ENCODE results near the gene GTPBP3.
"Not testable (repeated sequence)": the region's sequence is repeated elsewhere in the genome, so short reads cannot be mapped to it uniquely, and the experiment has no call there.

Gene GTPBP3

DNA sequence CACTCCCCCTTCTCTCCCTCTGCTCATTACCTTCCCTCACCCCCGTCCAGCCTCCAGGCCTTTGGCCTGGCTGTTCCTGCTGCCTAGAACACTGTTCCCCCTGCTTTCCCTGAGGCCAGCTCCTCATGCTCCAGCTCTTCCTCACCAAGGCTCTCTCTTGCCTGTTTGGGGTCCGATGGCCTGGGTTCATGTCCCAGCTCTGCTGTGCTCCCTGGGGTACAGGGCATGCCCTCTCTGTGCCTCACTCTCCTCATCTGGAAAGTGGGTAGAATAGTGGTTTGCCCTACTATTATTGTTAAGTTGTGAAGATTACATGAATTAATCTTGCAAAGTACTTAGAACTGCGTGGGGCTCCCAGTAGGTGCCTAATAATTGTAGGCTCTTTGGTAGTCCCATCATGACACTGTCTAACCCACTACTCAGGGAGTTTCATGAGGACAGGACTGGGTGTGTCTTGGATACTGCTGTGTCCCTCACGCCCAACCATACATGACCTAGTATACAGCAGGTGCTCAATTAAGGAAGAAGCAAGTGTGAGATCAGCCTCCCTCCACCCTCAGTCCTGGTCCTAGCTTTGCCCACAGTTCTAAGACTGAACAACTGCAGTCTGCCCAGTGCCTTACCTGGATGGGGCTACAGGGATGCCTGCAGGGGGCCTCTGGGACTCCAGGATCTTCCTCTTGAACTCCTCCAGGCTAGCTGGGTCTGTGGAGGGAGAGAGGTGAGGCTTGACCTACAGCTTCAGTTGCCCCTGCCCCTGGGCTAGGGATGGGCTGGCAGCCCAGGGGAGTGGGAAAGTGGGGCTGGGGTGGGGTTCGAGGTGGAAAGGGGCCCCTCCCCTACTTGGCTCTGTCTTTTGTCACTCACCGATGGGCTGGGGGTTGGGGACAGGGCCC, 22.8 kb downstream of the GTPBP3 start:
- Histone ChIP-seq H3K9me3 (ENCODE audit: control insufficient read depth, low read length) (no peaks in the 10 kb centered on the region), H3K27me3 (replicated peaks; ENCODE audit: control insufficient read depth, insufficient read depth, low read length, poor library complexity, severe bottlenecking) (no peaks in the 10 kb centered on the region), H3K27ac (ENCODE audit: insufficient read depth, low read length, poor library complexity, severe bottlenecking) (no peak overlapping the region), H3K4me3 (ENCODE audit: insufficient read depth, low read depth, low read length, poor library complexity, severe bottlenecking) (no peak overlapping the region), H3K4me1 (ENCODE audit: control insufficient read depth, insufficient read depth, low read length, poor library complexity, severe bottlenecking) (no peaks in the 10 kb centered on the region), H3K36me3 (ENCODE audit: control insufficient read depth, insufficient read depth, low read length) (no peaks in the 10 kb centered on the region)
- DNase-seq: no peak

GRCh38 chr19:17363852-17364605, 26.7 kb downstream of the GTPBP3 start:
- H3K4me1 ChIP-seq (ENCODE audit: control insufficient read depth, insufficient read depth, low read length, poor library complexity, severe bottlenecking); H3K27me3 ChIP-seq (replicated peaks; ENCODE audit: control insufficient read depth, insufficient read depth, low read length, poor library complexity, severe bottlenecking); DNase-seq; H3K27ac ChIP-seq (ENCODE audit: insufficient read depth, low read length, poor library complexity, severe bottlenecking); H3K9me3 ChIP-seq (ENCODE audit: control insufficient read depth, low read length); H3K36me3 ChIP-seq (ENCODE audit: control insufficient read depth, insufficient read depth, low read length); H3K4me3 ChIP-seq (ENCODE audit: insufficient read depth, low read depth, low read length, poor library complexity, severe bottlenecking): not testable (repeated sequence)

DNA sequence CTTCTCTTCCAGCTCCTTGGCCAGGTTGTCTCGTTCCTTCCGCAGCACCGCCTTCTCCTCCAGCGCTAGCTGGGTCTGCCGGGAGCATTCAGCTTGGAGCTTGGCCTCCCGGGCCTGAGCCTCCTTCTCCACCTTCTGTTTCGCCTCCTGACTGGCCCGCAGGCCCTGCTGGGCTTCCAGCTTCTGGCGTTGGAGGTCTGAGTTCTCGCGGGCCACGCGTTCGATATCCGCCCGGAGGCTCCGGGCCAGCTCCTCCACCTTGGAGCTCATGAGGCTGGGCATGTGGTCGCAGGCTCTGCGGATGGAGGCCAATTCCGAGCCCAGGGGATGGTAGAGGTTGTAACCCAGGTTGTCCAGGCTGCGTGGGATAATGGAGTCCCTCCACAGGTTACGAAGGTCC, 28.0 kb downstream of the GTPBP3 start:
- DNase-seq: no peak
- H3K4me3 ChIP-seq (ENCODE audit: insufficient read depth, low read depth, low read length, poor library complexity, severe bottlenecking): no peak overlapping the region
- H3K27me3 ChIP-seq (replicated peaks; ENCODE audit: control insufficient read depth, insufficient read depth, low read length, poor library complexity, severe bottlenecking): no peaks in the 10 kb centered on the region
- no peak overlapping the region for H3K27ac ChIP-seq (ENCODE audit: insufficient read depth, low read length, poor library complexity, severe bottlenecking)
- H3K4me1 ChIP-seq (ENCODE audit: control insufficient read depth, insufficient read depth, low read length, poor library complexity, severe bottlenecking): no peaks in the 10 kb centered on the region
- H3K36me3 ChIP-seq (ENCODE audit: control insufficient read depth, insufficient read depth, low read length): no peaks in the 10 kb centered on the region
- no peaks in the 10 kb centered on the region for H3K9me3 ChIP-seq (ENCODE audit: control insufficient read depth, low read length)

- Histone ChIP-seq H3K4me1 (ENCODE audit: control insufficient read depth, insufficient read depth, low read length, poor library complexity, severe bottlenecking) (no peaks in the 10 kb centered on the region), H3K27me3 (replicated peaks; ENCODE audit: control insufficient read depth, insufficient read depth, low read length, poor library complexity, severe bottlenecking) (no peaks in the 10 kb centered on the region), H3K4me3 (ENCODE audit: insufficient read depth, low read depth, low read length, poor library complexity, severe bottlenecking) (no peak overlapping the region), H3K36me3 (ENCODE audit: control insufficient read depth, insufficient read depth, low read length) (no peaks in the 10 kb centered on the region), H3K9me3 (ENCODE audit: control insufficient read depth, low read length) (no peaks in the 10 kb centered on the region), H3K27ac (ENCODE audit: insufficient read depth, low read length, poor library complexity, severe bottlenecking) (no peak overlapping the region)
- DNase-seq: no peak
These were observed 32.8 kb downstream of the GTPBP3 start for GRCh38 chr19:17370026-17370587.

DNA sequence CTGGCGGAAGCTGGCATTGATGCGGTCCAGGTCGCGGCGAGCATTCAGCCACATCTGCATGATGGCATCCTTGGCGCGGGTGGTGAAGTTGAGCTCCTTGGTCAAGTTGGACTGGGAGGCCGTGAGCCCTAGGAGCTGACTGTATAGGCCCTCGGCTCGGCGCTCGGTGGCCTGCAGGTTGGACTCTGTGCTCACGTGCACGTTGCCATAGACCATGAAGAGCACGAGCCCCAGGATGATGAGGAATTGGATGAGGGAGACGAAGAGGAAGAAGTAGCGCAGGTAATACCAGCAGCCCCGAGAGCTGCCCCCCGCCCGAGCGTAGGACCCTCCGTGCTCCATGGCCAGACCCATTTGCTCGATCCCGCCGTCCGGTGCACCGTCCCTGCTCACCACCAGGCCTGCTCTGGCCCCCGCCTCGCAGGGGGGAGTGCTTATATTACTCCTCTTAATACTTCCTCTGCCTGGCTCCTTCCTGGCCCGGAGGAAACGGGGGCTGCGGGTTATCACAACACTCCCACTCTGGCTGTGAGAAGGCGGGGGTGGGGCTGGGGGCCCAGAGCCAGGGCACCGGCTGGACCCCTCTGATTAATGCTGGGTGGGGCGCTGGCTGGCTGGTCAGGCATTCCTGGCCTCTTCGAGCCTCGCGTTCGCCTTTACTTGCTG, 39.7 kb downstream of the GTPBP3 start, which contains the start of gene PLVAP:
TSS of gene PLVAP (minus strand) at position 408 of the 666 bp plus-strand sequence. CDS start at position 354, 54 bp downstream.
- DNase-seq: no peak
- no peak within 1 kb of the TSS for H3K4me3 ChIP-seq (ENCODE audit: insufficient read depth, low read depth, low read length, poor library complexity, severe bottlenecking)
- no peaks in the 10 kb centered on the region for H3K36me3 ChIP-seq (ENCODE audit: control insufficient read depth, insufficient read depth, low read length)
- H3K4me1 ChIP-seq (ENCODE audit: control insufficient read depth, insufficient read depth, low read length, poor library complexity, severe bottlenecking): no peaks in the 10 kb centered on the region
- no peaks in the 10 kb centered on the region for H3K9me3 ChIP-seq (ENCODE audit: control insufficient read depth, low read length)
- no peak within 1 kb of the TSS for H3K27ac ChIP-seq (ENCODE audit: insufficient read depth, low read length, poor library complexity, severe bottlenecking)
- H3K27me3 ChIP-seq (replicated peaks; ENCODE audit: control insufficient read depth, insufficient read depth, low read length, poor library complexity, severe bottlenecking): no peaks in the 10 kb centered on the region

DNA sequence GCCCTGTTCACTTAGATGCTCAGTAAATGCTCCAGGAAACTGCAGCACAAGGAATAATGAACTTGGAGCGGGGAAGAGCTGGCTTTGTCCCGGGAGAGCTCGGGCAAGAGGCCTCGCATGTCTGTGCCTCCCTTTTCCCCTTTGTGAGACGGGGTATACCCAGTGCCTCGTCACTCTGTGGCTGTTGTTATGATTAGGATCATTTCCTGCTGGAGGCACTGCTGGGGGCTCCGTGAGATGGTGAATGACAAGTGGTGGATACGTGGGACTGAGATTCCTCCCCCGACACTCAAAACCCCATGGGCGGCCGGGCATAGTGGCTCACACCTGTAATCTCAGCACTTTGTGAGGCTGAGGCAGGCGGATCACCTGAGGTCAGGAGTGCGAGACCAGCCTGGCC, 40.9 kb downstream of the GTPBP3 start:
- H3K36me3 ChIP-seq (ENCODE audit: control insufficient read depth, insufficient read depth, low read length): no peaks in the 10 kb centered on the region
- no peak overlapping the region for H3K4me3 ChIP-seq (ENCODE audit: insufficient read depth, low read depth, low read length, poor library complexity, severe bottlenecking)
- DNase-seq: no peak
- no peaks in the 10 kb centered on the region for H3K9me3 ChIP-seq (ENCODE audit: control insufficient read depth, low read length)
- no peak overlapping the region for H3K27ac ChIP-seq (ENCODE audit: insufficient read depth, low read length, poor library complexity, severe bottlenecking)
- H3K27me3 ChIP-seq (replicated peaks; ENCODE audit: control insufficient read depth, insufficient read depth, low read length, poor library complexity, severe bottlenecking): no peaks in the 10 kb centered on the region
- no peaks in the 10 kb centered on the region for H3K4me1 ChIP-seq (ENCODE audit: control insufficient read depth, insufficient read depth, low read length, poor library complexity, severe bottlenecking)

DNA sequence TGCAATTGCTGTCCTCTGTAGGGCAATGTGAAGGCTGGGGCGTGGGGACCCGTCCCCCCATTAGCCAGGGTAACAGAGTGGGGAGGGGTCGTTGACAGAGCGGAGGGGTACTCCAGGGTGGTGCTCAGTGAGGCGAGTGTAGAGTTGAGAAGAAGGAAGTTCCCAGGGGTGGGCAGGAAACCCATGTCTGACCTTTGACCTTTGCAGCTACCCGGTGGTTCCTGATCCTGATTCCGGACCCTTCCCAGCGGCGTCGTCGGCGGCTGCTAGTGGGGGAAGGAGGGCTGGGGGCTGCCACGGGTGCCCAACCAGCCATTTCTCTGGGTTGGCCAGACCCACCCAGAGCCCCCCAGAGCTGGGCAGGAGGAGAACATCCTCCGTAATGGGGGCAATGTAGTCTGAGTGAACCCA, 41.9 kb downstream of the GTPBP3 start:
- Histone ChIP-seq H3K9me3 (ENCODE audit: control insufficient read depth, low read length) (no peaks in the 10 kb centered on the region), H3K4me1 (ENCODE audit: control insufficient read depth, insufficient read depth, low read length, poor library complexity, severe bottlenecking) (no peaks in the 10 kb centered on the region), H3K36me3 (ENCODE audit: control insufficient read depth, insufficient read depth, low read length) (no peaks in the 10 kb centered on the region), H3K4me3 (ENCODE audit: insufficient read depth, low read depth, low read length, poor library complexity, severe bottlenecking) (no peak overlapping the region), H3K27me3 (replicated peaks; ENCODE audit: control insufficient read depth, insufficient read depth, low read length, poor library complexity, severe bottlenecking) (no peaks in the 10 kb centered on the region), H3K27ac (ENCODE audit: insufficient read depth, low read length, poor library complexity, severe bottlenecking) (no peak overlapping the region)
- DNase-seq: no peak

DNA sequence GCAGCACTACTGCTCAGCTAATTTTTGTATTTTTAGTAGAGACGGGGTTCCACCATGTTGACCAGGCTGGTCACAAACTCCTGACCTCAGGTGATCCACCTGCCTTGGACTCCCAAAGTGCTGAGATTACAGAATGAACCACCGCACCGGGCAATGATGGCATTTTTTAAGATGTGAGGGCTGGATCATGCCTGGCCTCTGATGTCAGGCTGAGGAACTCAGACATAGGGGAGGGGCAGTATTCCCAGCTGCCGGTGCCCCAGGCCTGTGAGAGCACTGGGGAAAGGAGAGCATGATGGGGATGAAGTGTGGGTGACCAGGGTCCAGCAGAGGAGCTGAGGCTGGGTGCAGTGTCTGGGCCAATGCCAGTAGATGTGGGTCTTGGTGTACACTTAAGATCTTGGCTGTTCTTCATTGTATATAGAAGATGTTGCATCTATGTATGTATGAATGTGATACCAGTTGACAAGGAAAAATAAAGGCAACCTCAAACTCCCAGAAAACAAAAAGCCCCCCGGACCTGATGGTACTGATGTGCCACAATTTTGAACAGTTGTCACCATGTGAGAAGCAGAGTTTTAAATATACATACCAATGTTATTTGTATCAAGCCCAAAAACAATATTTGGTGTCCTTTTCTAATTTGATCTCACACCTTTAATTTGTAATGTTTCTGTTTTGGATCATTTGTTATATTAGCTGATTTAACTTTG, 43.2 kb downstream of the GTPBP3 start:
- Histone ChIP-seq H3K36me3 (ENCODE audit: control insufficient read depth, insufficient read depth, low read length) (no peaks in the 10 kb centered on the region), H3K4me1 (ENCODE audit: control insufficient read depth, insufficient read depth, low read length, poor library complexity, severe bottlenecking) (no peaks in the 10 kb centered on the region), H3K4me3 (ENCODE audit: insufficient read depth, low read depth, low read length, poor library complexity, severe bottlenecking) (no peak overlapping the region), H3K9me3 (ENCODE audit: control insufficient read depth, low read length) (no peaks in the 10 kb centered on the region), H3K27me3 (replicated peaks; ENCODE audit: control insufficient read depth, insufficient read depth, low read length, poor library complexity, severe bottlenecking) (no peaks in the 10 kb centered on the region), H3K27ac (ENCODE audit: insufficient read depth, low read length, poor library complexity, severe bottlenecking) (no peak overlapping the region)
- DNase-seq: no peak

- H3K27me3 ChIP-seq (replicated peaks; ENCODE audit: control insufficient read depth, insufficient read depth, low read length, poor library complexity, severe bottlenecking): no peaks in the 10 kb centered on the region
- no peak overlapping the region for H3K27ac ChIP-seq (ENCODE audit: insufficient read depth, low read length, poor library complexity, severe bottlenecking)
- DNase-seq: peak in 2 of 3 donors; percentile 28 to 40
- H3K4me3 ChIP-seq (ENCODE audit: insufficient read depth, low read depth, low read length, poor library complexity, severe bottlenecking): no peak overlapping the region
- H3K9me3 ChIP-seq (ENCODE audit: control insufficient read depth, low read length): no peaks in the 10 kb centered on the region
- peaks cover 8% of the 10 kb centered on the region for H3K4me1 ChIP-seq (ENCODE audit: control insufficient read depth, insufficient read depth, low read length, poor library complexity, severe bottlenecking)
- H3K36me3 ChIP-seq (ENCODE audit: control insufficient read depth, insufficient read depth, low read length): no peaks in the 10 kb centered on the region
These were observed 48.7 kb downstream of the GTPBP3 start for GRCh38 chr19:17385878-17386611.
